ENCODE data around the gene TBC1D9B.

DNA sequence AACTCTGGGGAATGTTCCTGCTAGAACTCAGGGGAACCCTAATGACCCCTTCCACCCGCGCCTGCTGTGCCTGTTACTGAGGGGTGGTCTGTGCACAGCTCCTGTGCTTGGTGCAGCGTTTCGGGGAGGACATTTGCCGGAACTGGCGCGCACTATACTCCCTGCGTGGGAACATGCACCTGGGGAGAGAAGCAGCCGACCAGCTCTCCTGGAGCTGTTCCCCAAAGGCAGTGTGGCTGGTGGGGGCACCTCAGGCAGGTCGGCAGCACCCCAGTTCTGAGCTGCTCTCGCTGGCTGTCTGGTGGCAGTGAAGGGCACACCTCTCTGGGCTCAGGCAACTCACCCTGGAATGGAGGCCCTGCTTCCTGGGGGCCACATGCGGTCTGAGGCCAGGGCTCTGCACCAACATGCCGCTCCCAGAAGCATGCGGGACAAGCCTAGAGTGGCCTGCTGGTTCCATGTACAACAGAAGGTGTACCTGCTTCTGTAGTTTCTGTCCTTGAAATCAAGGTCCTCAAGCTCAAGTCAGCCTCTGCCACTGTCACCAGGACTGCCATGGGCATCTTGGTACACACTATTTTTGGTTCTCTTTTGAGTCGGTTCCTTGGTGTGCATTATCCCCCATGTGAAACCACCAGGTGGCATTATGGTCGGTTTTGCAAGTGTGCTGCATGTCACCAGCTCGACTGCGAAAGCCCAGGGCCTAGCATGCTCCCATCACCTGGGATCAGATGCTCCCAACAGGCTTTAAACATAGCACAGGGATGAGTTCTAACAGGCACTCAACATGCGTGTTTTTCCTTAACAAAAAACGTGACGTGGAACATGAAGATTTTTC is 41.2 kb downstream of the TBC1D9B start:
- no peak for TF ChIP-seq EZH2 (IDR thresholded peaks at IDR 0.05; ENCODE audit: low read length, missing control alignments)
- TF ChIP-seq, protein P1, sequence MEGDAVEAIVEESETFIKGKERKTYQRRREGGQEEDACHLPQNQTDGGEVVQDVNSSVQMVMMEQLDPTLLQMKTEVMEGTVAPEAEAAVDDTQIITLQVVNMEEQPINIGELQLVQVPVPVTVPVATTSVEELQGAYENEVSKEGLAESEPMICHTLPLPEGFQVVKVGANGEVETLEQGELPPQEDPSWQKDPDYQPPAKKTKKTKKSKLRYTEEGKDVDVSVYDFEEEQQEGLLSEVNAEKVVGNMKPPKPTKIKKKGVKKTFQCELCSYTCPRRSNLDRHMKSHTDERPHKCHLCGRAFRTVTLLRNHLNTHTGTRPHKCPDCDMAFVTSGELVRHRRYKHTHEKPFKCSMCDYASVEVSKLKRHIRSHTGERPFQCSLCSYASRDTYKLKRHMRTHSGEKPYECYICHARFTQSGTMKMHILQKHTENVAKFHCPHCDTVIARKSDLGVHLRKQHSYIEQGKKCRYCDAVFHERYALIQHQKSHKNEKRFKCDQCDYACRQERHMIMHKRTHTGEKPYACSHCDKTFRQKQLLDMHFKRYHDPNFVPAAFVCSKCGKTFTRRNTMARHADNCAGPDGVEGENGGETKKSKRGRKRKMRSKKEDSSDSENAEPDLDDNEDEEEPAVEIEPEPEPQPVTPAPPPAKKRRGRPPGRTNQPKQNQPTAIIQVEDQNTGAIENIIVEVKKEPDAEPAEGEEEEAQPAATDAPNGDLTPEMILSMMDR (conservative IDR thresholded peaks at IDR 0.05 in 1 of 2, IDR thresholded peaks at IDR 0.05 in 1 of 2; ENCODE audit: low read depth in 1 of 2, low read length in 2 of 2) = no peak
